Sigmoid colon (tissue), 4 donors: ENCODE measurements around the gene CDKAL1.

ENCODE experiments used
- CTCF ChIP-seq, 4 experiments: fragments of 450-650 bp in 3 of 4; fragments of 200-600 bp in 1 of 4; IDR thresholded peaks; one replicate each; pipeline ENCODE4 v1.5.1; 2016 to 2019; ENCODE audit warnings: antibody characterized with exemption in 4 of 4, mild to moderate bottlenecking in 3 of 4, moderate library complexity in 2 of 4
- EP300 ChIP-seq, 4 donors: sonication (generic); formaldehyde crosslinking; IDR thresholded peaks; one replicate each; pipeline ENCODE4 v1.6.1; 2017; ENCODE audit warnings: antibody characterized with exemption in 4 of 4
- POLR2A ChIP-seq, 2 donors: fragments of 450-650 bp; IDR thresholded peaks; one replicate each; pipeline ENCODE4 v1.6.1; 2016; ENCODE audit warnings: antibody characterized with exemption in 2 of 2, mild to moderate bottlenecking in 2 of 2, moderate library complexity in 2 of 2

- no peak for TF ChIP-seq CTCF (IDR thresholded peaks at IDR 0.05)
- no peak for TF ChIP-seq EP300 (IDR thresholded peaks at IDR 0.05)
- no peak for TF ChIP-seq POLR2A (IDR thresholded peaks at IDR 0.05)
Observed at GRCh38 chr6:20665290-20665689, 131.0 kb downstream of the CDKAL1 start.
